NOMO-1 (cell line): Measurements from ENCODE around the gene DIRAS1.

ENCODE experiments used
- DNase-seq, 2 experiments: peaks; one replicate each; lab custom pipeline; 2025; ENCODE audit not compliant: unreplicated experiment in 2 of 2; lab: John Stamatoyannopoulos, UW

The DIRAS1 gene

GRCh38 chr19:2728783-2729387 lies 7.7 kb upstream of the DIRAS1 start:
- DNase-seq, result no peak

DNA sequence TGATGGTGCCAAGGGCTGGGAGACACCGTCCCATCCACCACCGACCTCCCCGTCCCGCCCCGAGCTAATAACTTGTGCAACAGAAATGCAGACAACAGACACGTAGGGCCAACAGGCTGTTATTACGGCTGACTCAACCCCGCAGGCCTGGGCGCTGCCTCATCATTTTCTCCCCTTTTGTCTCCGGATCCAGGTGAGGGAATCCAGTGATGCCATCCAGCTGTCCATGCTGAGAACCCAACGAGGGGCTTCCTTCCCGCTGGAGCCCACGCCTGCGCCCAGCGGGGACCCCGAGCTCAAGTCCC lies 6.4 kb upstream of the DIRAS1 start:
- no peak for DNase-seq

DNA sequence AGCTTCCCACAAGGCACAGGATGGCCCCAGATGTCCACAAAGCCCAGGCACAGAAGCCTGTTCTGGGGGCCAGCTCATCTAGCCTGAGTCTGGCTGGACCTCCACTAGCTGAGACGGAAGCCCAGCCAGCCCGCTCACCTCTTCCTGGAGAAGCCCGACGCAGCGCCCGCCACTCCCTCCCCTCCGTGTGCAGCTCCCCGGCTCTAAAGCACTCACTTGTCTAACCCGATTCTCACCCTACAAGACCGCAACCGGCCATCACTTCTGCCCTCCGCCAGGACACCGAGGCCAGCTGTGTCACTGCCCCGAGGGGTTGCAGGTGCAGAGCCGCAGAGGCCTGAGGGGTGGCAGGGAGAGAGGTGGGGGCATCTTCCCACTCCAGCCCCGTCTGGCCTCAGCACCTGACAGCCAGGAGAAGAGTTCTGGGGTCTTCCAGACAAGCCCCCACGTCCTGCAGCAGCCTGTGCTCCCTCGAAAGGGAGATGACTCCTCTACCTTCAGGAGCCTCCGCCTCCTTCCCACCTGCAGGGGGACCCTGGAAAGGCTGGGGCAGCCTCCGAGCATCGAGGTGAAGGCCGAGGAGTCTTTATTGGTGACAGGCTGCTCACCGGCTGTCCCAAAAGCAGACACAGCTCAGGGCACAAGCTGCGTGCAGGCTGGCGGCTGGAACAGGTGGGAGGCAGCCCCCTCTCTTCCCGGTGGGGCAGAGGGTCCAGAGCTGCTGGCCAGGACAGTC lies 5.9 kb upstream of the DIRAS1 start:
- no peak for DNase-seq

DNA sequence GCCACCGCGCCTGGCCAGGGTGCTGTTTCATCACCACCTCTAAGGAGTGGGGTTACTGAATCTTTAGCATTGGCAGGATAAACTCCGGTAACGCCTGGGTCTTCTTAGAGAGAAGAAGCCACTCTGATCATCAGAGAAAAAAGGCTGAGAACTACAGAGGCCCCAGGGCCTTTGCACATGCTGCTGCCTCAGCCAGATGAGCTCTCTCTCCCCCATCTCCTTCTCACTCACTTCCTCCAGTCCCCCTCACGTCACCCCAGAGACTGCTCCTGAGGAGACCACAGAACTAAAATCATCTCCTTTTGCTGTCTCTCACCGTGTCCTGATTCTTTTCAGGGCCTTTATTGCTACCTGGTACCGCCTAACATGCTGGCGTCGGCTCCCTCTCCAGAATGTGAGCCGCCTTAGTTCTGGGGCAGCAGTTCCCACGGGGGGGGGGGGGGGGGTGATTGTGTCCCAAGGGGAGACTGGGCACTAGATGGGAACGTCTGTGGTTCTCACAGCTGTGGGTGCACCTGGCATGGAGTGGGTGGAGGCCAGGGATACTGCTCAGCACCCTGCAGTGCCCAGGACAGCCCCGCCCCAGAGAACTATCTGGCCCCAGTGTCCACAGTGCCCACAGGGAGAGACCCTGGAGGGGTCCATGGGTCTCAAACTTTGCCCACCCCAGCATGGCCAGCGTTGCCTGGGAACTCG lies 5.1 kb upstream of the DIRAS1 start:
- DNase-seq, result no peak

DNA sequence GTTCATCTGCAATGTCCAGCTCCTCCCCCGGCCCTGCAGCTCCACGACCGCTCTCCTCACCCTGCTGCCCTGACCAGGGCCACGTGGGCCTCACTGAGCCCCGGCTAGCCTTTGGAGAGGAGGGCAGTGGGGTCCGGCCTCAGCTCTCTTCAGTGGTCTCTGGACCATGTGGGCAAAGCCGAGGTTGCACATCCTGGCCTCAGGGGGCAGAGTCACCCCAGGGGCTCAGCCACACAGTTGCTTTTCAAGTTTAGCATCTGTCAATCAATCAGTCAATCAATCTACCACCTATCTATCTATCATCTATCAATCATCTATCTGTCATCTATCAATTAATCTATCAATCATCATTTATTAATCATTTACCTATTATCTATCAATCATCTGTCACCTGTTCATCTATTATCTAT lies 3.0 kb upstream of the DIRAS1 start:
- DNase-seq, result no peak

DNA sequence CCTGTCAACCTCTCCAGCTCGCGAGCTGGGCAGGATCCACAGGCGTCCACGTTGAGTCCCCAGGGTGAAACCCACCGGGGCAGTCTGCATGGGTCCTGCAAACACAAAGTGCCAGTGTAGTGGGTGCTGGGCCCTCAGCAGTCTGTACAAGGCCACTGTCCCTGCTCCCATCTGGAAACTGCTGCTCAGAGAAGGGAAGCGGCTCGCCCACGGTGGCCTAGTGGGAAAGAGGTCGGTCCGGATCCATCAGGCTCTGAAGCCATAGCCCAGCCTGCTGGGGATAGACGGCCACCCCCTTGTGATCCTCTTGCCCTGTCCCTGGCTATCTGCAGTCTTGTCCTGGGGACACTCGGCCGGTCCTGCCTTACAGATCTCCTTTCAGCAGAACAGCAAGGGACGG lies 2.6 kb upstream of the DIRAS1 start:
- DNase-seq, result no peak

- no peak for DNase-seq
Observed at GRCh38 chr19:2723345-2723715, 2.2 kb upstream of the DIRAS1 start.

DNA sequence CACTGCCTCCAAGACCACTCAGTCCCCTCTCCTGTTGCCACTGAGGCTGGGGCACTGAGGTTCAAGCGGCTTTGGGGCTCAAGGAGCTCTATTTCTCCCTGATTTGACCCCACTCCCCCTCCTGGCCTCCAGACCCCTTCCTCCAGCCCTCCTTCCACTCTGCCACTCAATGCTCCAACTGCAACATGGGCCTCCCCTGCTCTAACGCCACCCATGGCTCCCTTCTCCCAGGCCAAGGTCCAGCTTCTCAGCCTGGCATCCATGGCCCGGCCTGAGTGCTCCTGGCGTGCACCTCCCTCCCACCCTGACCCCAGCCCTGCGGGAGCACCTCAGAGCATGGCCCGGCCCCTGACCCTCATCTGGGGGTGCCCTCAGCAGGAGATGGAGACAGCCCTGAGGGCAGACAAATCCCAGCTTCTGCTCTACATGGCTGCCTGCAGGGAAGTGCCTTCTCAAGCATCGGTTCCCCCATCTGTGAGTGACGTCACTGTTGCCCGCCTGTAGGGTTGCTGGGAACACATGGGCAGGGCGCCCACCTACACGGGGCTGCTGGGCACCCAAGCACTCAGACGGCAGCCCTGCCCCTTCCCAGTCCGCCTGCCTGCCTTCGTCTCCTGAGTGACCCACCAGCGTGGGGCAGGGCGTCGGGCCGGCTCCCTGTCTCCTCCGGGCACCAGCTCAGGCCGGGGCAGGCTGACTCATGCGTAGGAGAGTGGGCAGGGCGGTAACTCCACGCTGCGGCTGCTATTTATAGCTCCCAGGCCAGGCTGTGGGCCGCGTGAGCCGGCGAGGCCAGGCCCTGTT lies 1.6 kb upstream of the DIRAS1 start:
- DNase-seq, result peak; percentile 62 to 65

- DNase-seq, result no peak
Observed at GRCh38 chr19:2721570-2722540, 683 bp upstream of the DIRAS1 start.

DNA sequence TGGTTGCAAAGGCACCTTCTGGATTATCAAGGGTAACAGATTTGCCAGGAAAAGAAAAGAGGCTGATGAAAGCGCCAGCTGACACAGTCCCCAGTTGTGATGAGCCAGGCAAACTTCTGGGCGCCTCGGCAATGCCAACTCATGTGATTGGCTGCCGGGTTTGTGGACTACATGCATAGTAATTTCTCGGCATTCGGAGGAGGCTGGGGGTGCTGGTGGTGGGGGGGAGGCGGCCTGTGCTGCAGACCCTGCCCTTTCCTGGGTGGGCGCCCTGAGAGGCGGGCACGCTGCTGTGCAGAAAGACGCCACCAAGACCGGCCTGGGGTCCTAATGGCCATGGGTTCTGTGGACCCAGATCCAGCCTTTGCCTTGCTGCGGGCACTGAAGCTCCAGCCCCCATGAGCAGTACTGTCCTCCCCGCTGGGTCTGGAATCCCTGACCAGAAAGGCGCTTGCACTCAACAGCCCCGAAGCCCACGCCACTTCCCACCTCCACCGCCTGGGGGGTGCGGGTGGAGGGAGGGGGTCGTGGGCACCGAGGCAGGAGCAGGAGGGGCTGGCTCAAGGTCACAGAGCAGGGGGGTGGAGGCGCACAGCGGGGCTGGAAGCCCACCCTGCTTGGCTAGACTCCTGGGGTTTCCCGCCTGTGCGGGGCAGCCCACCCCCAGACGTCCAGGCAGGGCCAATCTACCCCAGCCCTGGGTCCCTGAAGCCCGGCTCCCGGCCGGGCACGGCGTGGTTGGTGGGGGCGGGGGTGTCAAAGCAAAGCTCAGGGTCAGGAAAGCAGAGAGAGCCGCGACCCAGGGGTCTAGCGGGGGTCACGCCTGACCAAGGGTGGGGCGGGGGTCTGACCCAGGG lies 1.0 kb downstream of the DIRAS1 start:
- no peak for DNase-seq

DNA sequence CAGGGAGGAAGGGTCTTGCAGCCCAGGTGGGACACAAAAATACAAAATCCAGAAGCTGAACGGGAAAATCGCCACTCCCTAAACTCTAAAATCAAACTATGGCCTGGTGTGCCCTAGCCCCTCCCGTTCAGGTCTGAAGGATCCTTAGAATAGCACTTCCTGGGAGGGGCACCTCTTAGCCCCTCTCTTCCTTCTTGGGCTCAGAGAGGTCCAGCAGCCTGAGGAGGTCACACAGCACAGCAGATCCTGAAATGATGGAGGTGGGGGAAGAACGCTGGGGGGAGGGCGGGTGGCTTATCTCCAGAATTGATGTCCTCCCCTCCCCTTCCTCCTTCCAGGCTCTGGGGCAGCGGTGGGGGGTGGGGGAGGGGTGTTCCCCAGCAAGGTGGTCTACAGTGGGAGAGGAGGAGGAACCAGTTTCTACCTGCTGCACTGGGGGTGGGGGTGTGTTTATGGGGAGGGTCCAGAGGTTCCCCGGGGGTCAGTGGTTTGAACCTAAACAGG lies 1.9 kb downstream of the DIRAS1 start:
- DNase-seq, result no peak

DNA sequence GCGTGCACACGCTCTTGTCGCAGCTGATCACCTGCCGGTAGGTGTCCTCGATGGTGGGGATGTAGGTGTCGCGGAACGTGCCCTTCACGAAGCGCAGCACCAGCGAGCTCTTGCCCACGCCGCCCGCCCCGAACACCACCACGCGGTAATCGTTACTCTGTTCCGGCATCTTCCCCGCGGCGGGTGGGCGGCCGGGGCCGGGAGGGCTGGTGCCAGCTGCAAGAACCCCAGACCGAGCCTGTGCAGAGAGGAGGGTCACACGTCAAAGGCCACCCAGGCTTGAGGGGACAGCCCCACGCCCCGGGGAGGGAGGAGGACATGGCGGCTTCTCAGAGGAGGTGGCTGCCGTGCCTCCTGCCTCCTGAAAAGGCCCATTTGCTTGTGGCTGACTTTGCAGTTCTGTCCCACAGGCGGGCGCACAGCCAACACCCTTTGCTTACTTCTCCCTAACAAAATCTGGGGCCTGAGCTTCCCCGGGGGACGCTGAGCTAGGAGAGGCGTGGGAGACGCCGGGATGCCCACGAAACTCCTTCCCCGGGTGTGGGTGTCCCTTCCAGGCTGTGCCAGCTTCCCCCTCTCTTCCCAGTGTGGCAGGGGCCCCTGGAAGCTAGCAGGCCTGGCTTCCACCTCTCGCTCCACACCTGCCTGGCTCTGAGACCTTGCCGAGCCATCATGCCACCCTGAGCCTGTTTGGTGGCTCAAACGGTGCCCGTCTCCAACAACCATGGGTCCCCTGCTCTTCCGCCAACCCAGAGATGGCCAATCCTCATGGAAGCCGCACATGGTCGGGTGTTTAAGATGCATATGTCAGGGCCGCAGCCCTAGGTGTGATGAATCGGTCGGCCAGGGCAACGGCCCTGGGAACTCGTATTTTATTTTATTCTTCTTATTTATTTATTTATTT lies 3.3 kb downstream of the DIRAS1 start:
- DNase-seq, result no peak

DNA sequence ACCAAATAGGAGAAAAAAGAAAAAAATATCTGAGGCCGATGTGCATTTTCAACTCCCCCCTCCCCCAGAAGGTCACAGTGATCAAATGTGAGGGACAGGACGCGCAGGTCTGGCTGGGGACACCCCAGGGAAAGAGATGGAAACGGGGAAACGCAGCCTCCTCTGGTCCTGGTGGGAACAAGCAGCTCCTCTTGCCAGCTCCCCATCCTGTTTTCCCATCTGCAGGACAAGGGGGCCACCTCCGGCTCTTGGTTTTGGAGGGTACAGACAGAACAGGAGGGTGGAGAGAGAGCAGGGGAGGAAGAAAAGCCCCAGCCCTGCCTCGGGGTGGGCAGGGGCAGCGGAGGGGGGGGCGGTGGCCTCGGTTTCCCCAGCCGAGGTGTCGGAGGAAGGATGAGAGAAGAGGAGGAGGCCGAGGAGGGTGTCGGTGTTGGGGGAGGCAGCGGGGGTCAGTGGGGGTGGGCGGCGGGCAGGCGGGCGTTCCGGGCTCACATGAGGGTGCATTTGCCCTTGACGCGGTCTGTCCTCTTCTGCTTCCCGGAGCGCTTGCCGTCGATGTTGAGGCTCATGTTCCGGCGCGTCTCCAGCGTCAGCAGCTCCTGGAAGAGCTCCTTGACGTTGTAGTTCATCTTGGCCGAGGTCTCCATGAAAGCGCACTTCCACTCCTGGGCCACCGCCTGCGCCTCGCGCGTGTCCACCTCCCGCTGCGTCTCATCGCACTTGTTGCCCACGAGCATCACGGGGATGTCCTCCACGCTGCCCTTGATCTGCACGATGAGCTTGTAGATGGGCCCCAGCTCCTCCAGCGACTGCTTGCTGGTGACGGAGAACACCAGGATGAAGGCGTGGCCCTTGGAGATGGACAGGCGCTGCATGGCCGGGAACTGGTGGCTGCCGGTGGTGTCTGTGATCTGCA lies 4.2 kb downstream of the DIRAS1 start:
- no peak for DNase-seq

- no peak for DNase-seq
Observed at GRCh38 chr19:2716275-2716650, 4.9 kb downstream of the DIRAS1 start.

- no peak for DNase-seq
Observed at GRCh38 chr19:2715470-2716274, 5.5 kb downstream of the DIRAS1 start.

- no peak for DNase-seq
Observed at GRCh38 chr19:2714531-2715269, 6.5 kb downstream of the DIRAS1 start.
